Brain microvascular endothelial cell (primary cell): Measurements from ENCODE around the gene GSK3B.

ENCODE experiments used
- DNase-seq: peaks from one replicate; pipeline ENCODE4 v3.0.0-alpha.2; 2020
- H3K27ac ChIP-seq: fragments of 250-450 bp; sonication (Bioruptor Pico); 2 replicates; pipeline ENCODE4 v1.5.1; 2020; ENCODE audit warnings: mild to moderate bottlenecking, moderate library complexity
- H3K27me3 ChIP-seq: fragments of 250-450 bp; sonication (Bioruptor Pico); replicated peaks from 2 replicates; pipeline ENCODE4 v1.5.1; 2020; ENCODE audit warnings: mild to moderate bottlenecking
- H3K36me3 ChIP-seq: fragments of 250-450 bp; sonication (Bioruptor Pico); replicated peaks from 2 replicates; pipeline ENCODE4 v1.5.1; 2020; ENCODE audit warnings: mild to moderate bottlenecking
- H3K4me3 ChIP-seq: 2 replicates; pipeline ENCODE4 v1.5.1; 2011; ENCODE audit warnings: low read depth, mild to moderate bottlenecking, control low read depth, low read length, moderate library complexity
- in situ Hi-C: cut with HindIII; loops from 2 replicates; pipeline ENCODE4 v1.10.0; 2017; ENCODE audit warnings: low sequenced_read_pairs, low pct_ligation_motif_present
- TF ChIP-seq, protein P1 (sequence below): IDR thresholded peaks from 2 replicates; pipeline ENCODE4 v1.5.1; 2011; ENCODE audit warnings: low read depth, mild to moderate bottlenecking, moderate library complexity, low read length, control low read depth, inconsistent platforms; ENCODE audit errors: missing control alignments

GSK3B gene

GRCh38 chr3:119902061-119902460 lies 192.2 kb downstream of the GSK3B start:
- TF ChIP-seq, protein P1, sequence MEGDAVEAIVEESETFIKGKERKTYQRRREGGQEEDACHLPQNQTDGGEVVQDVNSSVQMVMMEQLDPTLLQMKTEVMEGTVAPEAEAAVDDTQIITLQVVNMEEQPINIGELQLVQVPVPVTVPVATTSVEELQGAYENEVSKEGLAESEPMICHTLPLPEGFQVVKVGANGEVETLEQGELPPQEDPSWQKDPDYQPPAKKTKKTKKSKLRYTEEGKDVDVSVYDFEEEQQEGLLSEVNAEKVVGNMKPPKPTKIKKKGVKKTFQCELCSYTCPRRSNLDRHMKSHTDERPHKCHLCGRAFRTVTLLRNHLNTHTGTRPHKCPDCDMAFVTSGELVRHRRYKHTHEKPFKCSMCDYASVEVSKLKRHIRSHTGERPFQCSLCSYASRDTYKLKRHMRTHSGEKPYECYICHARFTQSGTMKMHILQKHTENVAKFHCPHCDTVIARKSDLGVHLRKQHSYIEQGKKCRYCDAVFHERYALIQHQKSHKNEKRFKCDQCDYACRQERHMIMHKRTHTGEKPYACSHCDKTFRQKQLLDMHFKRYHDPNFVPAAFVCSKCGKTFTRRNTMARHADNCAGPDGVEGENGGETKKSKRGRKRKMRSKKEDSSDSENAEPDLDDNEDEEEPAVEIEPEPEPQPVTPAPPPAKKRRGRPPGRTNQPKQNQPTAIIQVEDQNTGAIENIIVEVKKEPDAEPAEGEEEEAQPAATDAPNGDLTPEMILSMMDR = no peak
- H3K27ac ChIP-seq = no peak overlapping the region
- H3K4me3 ChIP-seq = no peak overlapping the region
- in situ Hi-C loops = no loop called here
- no peaks in the 10 kb centered on the region for H3K27me3 ChIP-seq
- H3K36me3 ChIP-seq = no peaks in the 10 kb centered on the region
- DNase-seq = no peak

- Histone ChIP-seq H3K27me3 (no peaks in the 10 kb centered on the region), H3K36me3 (no peaks in the 10 kb centered on the region), H3K4me3 (no peak overlapping the region), H3K27ac (no peak overlapping the region)
- DNase-seq = no peak
- in situ Hi-C loops = no loop called here
- TF ChIP-seq, protein P1 = no peak
Measured at GRCh38 chr3:119901148-119901547, 193.1 kb downstream of the GSK3B start.

DNA sequence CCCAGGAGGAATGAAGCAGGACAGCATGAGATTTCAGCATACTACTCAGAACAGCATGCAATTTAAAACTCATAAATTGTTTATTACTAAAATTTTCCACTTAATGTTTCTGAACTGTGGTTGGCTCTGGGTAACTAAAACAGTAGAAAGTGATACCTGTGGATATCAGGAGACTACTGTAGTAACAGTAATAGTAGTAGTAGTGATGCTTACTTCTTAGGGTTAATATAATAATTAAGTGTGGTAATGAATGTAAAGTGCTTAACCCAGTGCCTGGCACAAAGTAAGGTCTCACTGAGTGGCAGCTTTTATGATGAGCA lies 195.1 kb downstream of the GSK3B start:
- in situ Hi-C loops = no loop called here
- Histone ChIP-seq H3K27me3 (no peaks in the 10 kb centered on the region), H3K4me3 (no peak overlapping the region), H3K27ac (no peak overlapping the region), H3K36me3 (no peaks in the 10 kb centered on the region)
- DNase-seq = no peak
- TF ChIP-seq, protein P1 = no peak

GRCh38 chr3:119898478-119899191 lies 195.6 kb downstream of the GSK3B start:
- no peaks in the 10 kb centered on the region for H3K36me3 ChIP-seq
- H3K27ac ChIP-seq = no peak overlapping the region
- no peaks in the 10 kb centered on the region for H3K27me3 ChIP-seq
- no peak overlapping the region for H3K4me3 ChIP-seq
- no peak for DNase-seq
- TF ChIP-seq, protein P1 = no peak
- in situ Hi-C loops = no loop called here

- H3K27me3 ChIP-seq = no peaks in the 10 kb centered on the region
- DNase-seq = no peak
- TF ChIP-seq, protein P1 = no peak
- H3K36me3 ChIP-seq = no peaks in the 10 kb centered on the region
- H3K4me3 ChIP-seq = no peak overlapping the region
- in situ Hi-C loops = no loop called here
- H3K27ac ChIP-seq = no peak overlapping the region
Measured at GRCh38 chr3:119894195-119894594, 200.1 kb downstream of the GSK3B start.

DNA sequence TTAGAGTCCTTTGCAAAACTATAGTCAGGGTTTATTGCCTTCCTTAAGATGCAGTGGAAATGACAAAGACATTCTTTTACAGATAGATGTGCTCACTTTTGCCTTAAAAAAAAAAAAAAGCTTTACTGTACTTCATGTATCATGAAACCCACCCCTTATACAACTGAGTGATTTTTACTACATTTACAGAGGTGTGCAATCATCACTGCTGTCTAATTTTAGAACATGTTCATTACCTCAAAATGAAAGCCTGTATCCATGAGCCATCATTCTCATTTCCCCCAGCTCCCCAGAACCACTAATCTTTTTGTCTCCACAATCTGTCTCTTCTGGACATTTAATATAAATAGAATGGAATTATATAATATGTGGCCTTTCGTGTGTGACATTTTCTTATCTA lies 200.5 kb downstream of the GSK3B start:
- in situ Hi-C loops = no loop called here
- Histone ChIP-seq H3K36me3 (no peaks in the 10 kb centered on the region), H3K4me3 (no peak overlapping the region), H3K27ac (no peak overlapping the region), H3K27me3 (no peaks in the 10 kb centered on the region)
- no peak for DNase-seq
- TF ChIP-seq, protein P1 = no peak
